ENCODE results near the gene PPM1N. TPM values are rescaled to one million over a fixed set of nuclear protein-coding genes. Genes with fewer than 3 reads are reported as not detected.

PPM1N gene
- total and polyA plus RNA-seq, 2 of the 13 experiments (the other 11 are each of a cell fraction or from before 2014, with no cell fraction given): 0.31 to 1.8 TPM

DNA sequence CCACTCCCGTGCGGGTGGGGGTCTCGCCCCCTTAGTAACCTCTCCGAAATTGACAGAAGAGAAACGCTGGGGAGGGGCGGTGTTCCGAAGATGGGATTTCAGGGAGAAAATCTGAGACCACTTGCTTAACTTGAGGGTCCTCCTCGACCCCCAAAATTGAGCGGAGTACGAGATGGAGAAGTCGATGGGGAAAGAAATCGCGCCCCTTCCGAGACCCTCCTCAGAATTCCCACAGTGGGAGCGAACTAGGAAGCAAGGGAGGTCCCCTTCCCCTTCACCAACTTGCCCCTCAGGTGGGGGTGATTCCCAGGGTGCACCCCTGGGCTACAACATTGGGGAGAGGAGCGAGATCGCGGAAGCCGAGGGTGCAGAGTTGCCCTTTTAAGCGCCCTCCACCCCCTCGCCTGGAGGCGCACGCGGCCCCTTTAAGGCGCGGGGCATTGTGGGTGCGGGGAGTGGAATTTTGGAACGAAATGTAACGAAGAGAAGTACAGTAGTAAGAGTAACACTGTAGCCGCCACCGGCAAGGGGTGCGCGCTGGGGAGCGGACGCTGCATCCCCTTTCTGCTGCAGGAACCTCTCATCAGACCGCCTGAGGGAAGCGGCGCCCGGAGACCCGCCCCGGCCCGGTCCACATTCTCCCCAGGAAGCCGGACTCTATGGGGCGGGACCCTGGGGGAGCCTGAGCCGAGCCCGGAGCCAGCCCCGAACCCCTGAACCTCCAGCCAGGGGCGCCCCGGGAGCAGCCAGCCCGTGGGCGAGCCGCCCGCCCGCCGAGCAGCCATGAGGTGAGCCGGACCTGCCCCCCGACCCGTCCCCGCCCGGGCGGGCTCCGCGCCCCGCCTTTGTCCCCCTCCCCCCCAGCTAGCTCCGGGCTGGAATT is 9.0 kb downstream of the PPM1N start, which contains the start of gene VASP (continued):
- TF ChIP-seq, protein P1, sequence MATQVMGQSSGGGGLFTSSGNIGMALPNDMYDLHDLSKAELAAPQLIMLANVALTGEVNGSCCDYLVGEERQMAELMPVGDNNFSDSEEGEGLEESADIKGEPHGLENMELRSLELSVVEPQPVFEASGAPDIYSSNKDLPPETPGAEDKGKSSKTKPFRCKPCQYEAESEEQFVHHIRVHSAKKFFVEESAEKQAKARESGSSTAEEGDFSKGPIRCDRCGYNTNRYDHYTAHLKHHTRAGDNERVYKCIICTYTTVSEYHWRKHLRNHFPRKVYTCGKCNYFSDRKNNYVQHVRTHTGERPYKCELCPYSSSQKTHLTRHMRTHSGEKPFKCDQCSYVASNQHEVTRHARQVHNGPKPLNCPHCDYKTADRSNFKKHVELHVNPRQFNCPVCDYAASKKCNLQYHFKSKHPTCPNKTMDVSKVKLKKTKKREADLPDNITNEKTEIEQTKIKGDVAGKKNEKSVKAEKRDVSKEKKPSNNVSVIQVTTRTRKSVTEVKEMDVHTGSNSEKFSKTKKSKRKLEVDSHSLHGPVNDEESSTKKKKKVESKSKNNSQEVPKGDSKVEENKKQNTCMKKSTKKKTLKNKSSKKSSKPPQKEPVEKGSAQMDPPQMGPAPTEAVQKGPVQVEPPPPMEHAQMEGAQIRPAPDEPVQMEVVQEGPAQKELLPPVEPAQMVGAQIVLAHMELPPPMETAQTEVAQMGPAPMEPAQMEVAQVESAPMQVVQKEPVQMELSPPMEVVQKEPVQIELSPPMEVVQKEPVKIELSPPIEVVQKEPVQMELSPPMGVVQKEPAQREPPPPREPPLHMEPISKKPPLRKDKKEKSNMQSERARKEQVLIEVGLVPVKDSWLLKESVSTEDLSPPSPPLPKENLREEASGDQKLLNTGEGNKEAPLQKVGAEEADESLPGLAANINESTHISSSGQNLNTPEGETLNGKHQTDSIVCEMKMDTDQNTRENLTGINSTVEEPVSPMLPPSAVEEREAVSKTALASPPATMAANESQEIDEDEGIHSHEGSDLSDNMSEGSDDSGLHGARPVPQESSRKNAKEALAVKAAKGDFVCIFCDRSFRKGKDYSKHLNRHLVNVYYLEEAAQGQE (IDR thresholded peaks at IDR 0.05; ENCODE audit: borderline replicate concordance in 1 of 2, low read depth in 1 of 2, low read length in 2 of 2): peak in 1 of 2 experiments; percentile 40; a peak in 1 of 4 replicates
- TF ChIP-seq ZNF343 (CRISPR knock-in tag; IDR thresholded peaks at IDR 0.05): 0 out of 2 replicates have a peak, but pooled peaks have one; percentile 19
- peak; percentile 44; the same call in 1 of the 2 replicates for TF ChIP-seq GABPB1 (CRISPR knock-in tag; IDR thresholded peaks at IDR 0.05)
- no peak for TF ChIP-seq ZNF121 (CRISPR knock-in tag; IDR thresholded peaks at IDR 0.05)
- TF ChIP-seq ZNF329 (CRISPR knock-in tag; IDR thresholded peaks at IDR 0.05; ENCODE audit: low read depth): peak; percentile 46; the same call in 1 of the 2 replicates
- TF ChIP-seq, protein P2, sequence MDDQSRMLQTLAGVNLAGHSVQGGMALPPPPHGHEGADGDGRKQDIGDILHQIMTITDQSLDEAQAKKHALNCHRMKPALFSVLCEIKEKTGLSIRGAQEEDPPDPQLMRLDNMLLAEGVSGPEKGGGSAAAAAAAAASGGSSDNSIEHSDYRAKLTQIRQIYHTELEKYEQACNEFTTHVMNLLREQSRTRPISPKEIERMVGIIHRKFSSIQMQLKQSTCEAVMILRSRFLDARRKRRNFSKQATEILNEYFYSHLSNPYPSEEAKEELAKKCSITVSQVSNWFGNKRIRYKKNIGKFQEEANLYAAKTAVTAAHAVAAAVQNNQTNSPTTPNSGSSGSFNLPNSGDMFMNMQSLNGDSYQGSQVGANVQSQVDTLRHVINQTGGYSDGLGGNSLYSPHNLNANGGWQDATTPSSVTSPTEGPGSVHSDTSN (CRISPR knock-in tag; IDR thresholded peaks at IDR 0.05; ENCODE audit: borderline replicate concordance): peak; percentile 85; the same call in 1 of the 2 replicates
- TF ChIP-seq HOXD1 (CRISPR knock-in tag; IDR thresholded peaks at IDR 0.05): 0 out of 2 replicates have a peak, but pooled peaks have one; percentile 18
- 0 out of 2 replicates have a peak, but pooled peaks have one; percentile 23 for TF ChIP-seq ZKSCAN5 (CRISPR knock-in tag; IDR thresholded peaks at IDR 0.05)
- TF ChIP-seq, protein P3, sequence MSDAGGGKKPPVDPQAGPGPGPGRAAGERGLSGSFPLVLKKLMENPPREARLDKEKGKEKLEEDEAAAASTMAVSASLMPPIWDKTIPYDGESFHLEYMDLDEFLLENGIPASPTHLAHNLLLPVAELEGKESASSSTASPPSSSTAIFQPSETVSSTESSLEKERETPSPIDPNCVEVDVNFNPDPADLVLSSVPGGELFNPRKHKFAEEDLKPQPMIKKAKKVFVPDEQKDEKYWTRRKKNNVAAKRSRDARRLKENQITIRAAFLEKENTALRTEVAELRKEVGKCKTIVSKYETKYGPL (CRISPR knock-in tag; IDR thresholded peaks at IDR 0.05): peak; percentile 64; the same call in 1 of the 2 replicates
- no peak for TF ChIP-seq ZNF883 (CRISPR knock-in tag; IDR thresholded peaks at IDR 0.05; ENCODE audit: not compliant biosample characterization)
- peak; percentile 50 for TF ChIP-seq ELF1 (CRISPR knock-in tag; IDR thresholded peaks at IDR 0.05)
- TF ChIP-seq NFE2L1 (CRISPR knock-in tag; IDR thresholded peaks at IDR 0.05; ENCODE audit: borderline replicate concordance): no peak
- peak; percentile 78 for TF ChIP-seq GATAD1 (CRISPR knock-in tag; IDR thresholded peaks at IDR 0.05)
- no peak for TF ChIP-seq ZNF530 (CRISPR knock-in tag; IDR thresholded peaks at IDR 0.05; ENCODE audit: low read depth)
- no peak for TF ChIP-seq ZFP36 (IDR thresholded peaks at IDR 0.05; ENCODE audit: borderline replicate concordance, low read depth, low read length, partially characterized antibody)
- TF ChIP-seq CHCHD3 (CRISPR knock-in tag; IDR thresholded peaks at IDR 0.05): no peak
- no peak for TF ChIP-seq RELA (CRISPR knock-in tag; IDR thresholded peaks at IDR 0.05)
- TF ChIP-seq, protein P4, sequence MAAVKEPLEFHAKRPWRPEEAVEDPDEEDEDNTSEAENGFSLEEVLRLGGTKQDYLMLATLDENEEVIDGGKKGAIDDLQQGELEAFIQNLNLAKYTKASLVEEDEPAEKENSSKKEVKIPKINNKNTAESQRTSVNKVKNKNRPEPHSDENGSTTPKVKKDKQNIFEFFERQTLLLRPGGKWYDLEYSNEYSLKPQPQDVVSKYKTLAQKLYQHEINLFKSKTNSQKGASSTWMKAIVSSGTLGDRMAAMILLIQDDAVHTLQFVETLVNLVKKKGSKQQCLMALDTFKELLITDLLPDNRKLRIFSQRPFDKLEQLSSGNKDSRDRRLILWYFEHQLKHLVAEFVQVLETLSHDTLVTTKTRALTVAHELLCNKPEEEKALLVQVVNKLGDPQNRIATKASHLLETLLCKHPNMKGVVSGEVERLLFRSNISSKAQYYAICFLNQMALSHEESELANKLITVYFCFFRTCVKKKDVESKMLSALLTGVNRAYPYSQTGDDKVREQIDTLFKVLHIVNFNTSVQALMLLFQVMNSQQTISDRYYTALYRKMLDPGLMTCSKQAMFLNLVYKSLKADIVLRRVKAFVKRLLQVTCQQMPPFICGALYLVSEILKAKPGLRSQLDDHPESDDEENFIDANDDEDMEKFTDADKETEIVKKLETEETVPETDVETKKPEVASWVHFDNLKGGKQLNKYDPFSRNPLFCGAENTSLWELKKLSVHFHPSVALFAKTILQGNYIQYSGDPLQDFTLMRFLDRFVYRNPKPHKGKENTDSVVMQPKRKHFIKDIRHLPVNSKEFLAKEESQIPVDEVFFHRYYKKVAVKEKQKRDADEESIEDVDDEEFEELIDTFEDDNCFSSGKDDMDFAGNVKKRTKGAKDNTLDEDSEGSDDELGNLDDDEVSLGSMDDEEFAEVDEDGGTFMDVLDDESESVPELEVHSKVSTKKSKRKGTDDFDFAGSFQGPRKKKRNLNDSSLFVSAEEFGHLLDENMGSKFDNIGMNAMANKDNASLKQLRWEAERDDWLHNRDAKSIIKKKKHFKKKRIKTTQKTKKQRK (IDR thresholded peaks at IDR 0.05; ENCODE audit: low read length): no peak
- TF ChIP-seq FOXC1 (CRISPR knock-in tag; IDR thresholded peaks at IDR 0.05; ENCODE audit: borderline replicate concordance): no peak; the same call in 1 of the 2 replicates
- TF ChIP-seq NFYB (CRISPR knock-in tag; IDR thresholded peaks at IDR 0.05): no peak
